Lower lobe of right lung (tissue), 2 donors: ENCODE measurements around the gene RAB3GAP2. TPM values are rescaled to one million over a fixed set of nuclear protein-coding genes. Genes with fewer than 3 reads are reported as not detected.
"Not testable (repeated sequence)": the region's sequence is repeated elsewhere in the genome, so short reads cannot be mapped to it uniquely, and the experiment has no call there.

Experiments used
- ATAC-seq, 2 donors: fragments of 200-7000 bp; cut with Tn5 transposase; one replicate each; pipeline ENCODE4 v1.9.1; 2020 to 2022; ENCODE audit warnings: mild to moderate bottlenecking in 2 of 2, moderate library complexity in 2 of 2
- DNase-seq: peaks from one replicate; pipeline ENCODE4 v3.0.0-alpha.2; 2020
- H3K27ac ChIP-seq: fragments of 200-600 bp; one replicate; pipeline ENCODE4 v1.8.0; 2022
- H3K27me3 ChIP-seq: fragments of 200-600 bp; one replicate; pipeline ENCODE4 v1.8.0; 2022; ENCODE audit warnings: low read depth
- H3K36me3 ChIP-seq: fragments of 200-600 bp; one replicate; pipeline ENCODE4 v1.8.0; 2022; ENCODE audit warnings: mild to moderate bottlenecking
- H3K4me1 ChIP-seq: fragments of 200-600 bp; one replicate; pipeline ENCODE4 v1.8.0; 2022
- H3K4me3 ChIP-seq: fragments of 200-600 bp; one replicate; pipeline ENCODE4 v1.8.0; 2022; ENCODE audit warnings: mild to moderate bottlenecking
- H3K9me3 ChIP-seq: fragments of 200-600 bp; one replicate; pipeline ENCODE4 v1.8.0; 2022
- CTCF ChIP-seq: fragments of 200-600 bp; IDR thresholded peaks from one replicate; pipeline ENCODE4 v1.8.0; 2022; ENCODE audit warnings: antibody characterized with exemption, mild to moderate bottlenecking
- intact Hi-C: fragments of 100-400 bp; cut with DNase I; formaldehyde crosslinking; loops from one replicate; pipeline ENCODE4 v1.11.0; 2022
- total RNA-seq: library from RNA; stranded (reverse); fragmentation: NEBNext Ultra II Directional; extraction: Animal tissue kit (Norgen Biotek cat#: 25700); gene quantifications from one replicate; pipeline ENCODE4 v1.2.1, GENCODE V29; 2021
- donor health status: DM: no; HTN: yes; CAD: no; lungs with severe emphysema.

RAB3GAP2 gene
- total RNA-seq, 1 donor from 2014 or later: 36.1 TPM

- Histone ChIP-seq H3K9me3 (peaks cover 5% of the 10 kb centered on the region), H3K27me3 (no peaks in the 10 kb centered on the region), H3K27ac (no peak overlapping the region), H3K4me1 (no peaks in the 10 kb centered on the region), H3K36me3 (no peaks in the 10 kb centered on the region), H3K4me3 (no peak overlapping the region)
- TF ChIP-seq CTCF: no peak
- ATAC-seq: no peak
- intact Hi-C loops: no loop called here
- no peak for DNase-seq
Measured at GRCh38 chr1:220243947-220244346, 28.3 kb downstream of the RAB3GAP2 start.

GRCh38 chr1:220241072-220241663, 31.1 kb downstream of the RAB3GAP2 start:
- ATAC-seq: no peak
- no peak for DNase-seq
- Histone ChIP-seq H3K4me3 (no peak overlapping the region), H3K4me1 (no peaks in the 10 kb centered on the region), H3K36me3 (no peaks in the 10 kb centered on the region), H3K27ac (no peak overlapping the region), H3K27me3 (no peaks in the 10 kb centered on the region), H3K9me3 (no peaks in the 10 kb centered on the region)
- intact Hi-C loops: no loop called here
- TF ChIP-seq CTCF: no peak

- ATAC-seq: no peak
- intact Hi-C loops: no loop called here
- TF ChIP-seq CTCF: no peak
Measured at GRCh38 chr1:220239966-220240365, 32.3 kb downstream of the RAB3GAP2 start.

GRCh38 chr1:220239213-220239612, 33.0 kb downstream of the RAB3GAP2 start:
- TF ChIP-seq CTCF: no peak
- intact Hi-C loops: no loop called here
- no peaks in the 10 kb centered on the region for H3K9me3 ChIP-seq
- ATAC-seq: no peak
- H3K36me3 ChIP-seq: no peaks in the 10 kb centered on the region
- no peaks in the 10 kb centered on the region for H3K27me3 ChIP-seq
- DNase-seq: no peak
- no peak overlapping the region for H3K4me3 ChIP-seq
- H3K4me1 ChIP-seq: peaks cover 5% of the 10 kb centered on the region
- H3K27ac ChIP-seq: no peak overlapping the region

More at GRCh38 chr1:220239966-220240365, 32.3 kb downstream of the RAB3GAP2 start:
- Histone ChIP-seq H3K36me3 (no peaks in the 10 kb centered on the region), H3K4me3 (no peak overlapping the region), H3K27ac (no peak overlapping the region), H3K27me3 (no peaks in the 10 kb centered on the region), H3K4me1 (peaks cover 2% of the 10 kb centered on the region), H3K9me3 (no peaks in the 10 kb centered on the region)
- DNase-seq: no peak

- H3K4me1 ChIP-seq, H3K27ac ChIP-seq, H3K27me3 ChIP-seq, intact Hi-C loops, DNase-seq, ATAC-seq, H3K9me3 ChIP-seq, H3K4me3 ChIP-seq: not testable (repeated sequence)
- peaks cover 12% of the 10 kb centered on the region for H3K36me3 ChIP-seq
Measured at GRCh38 chr1:220236278-220236677, 36.0 kb downstream of the RAB3GAP2 start.

GRCh38 chr1:220235462-220235861, 36.8 kb downstream of the RAB3GAP2 start:
- Histone ChIP-seq H3K27ac (no peak overlapping the region), H3K4me3 (no peak overlapping the region), H3K9me3 (no peaks in the 10 kb centered on the region), H3K4me1 (peaks cover 5% of the 10 kb centered on the region), H3K36me3 (peaks cover 14% of the 10 kb centered on the region), H3K27me3 (no peaks in the 10 kb centered on the region)
- intact Hi-C loops: no loop called here
- ATAC-seq (no peak), DNase-seq (no peak)
- no peak for TF ChIP-seq CTCF
